HG02588 (cell line): Measurements from ENCODE around the gene NEK9.
"Not testable (repeated sequence)": the region's sequence is repeated elsewhere in the genome, so short reads cannot be mapped to it uniquely, and the experiment has no call there.

ENCODE experiments used
- ATAC-seq: cut with Tn5 transposase; IDR thresholded peaks from one replicate; pipeline ENCODE4 v1.9.1; 2021; ENCODE audit warnings: mild to moderate bottlenecking, moderate library complexity; ENCODE audit not compliant: unreplicated experiment

Gene NEK9

GRCh38 chr14:75126679-75127473, at the start of gene NEK9:
TSS of gene NEK9 (minus strand) at chr14:75127048. CDS start at chr14:75126921, 127 bp downstream.
- ATAC-seq, result peak; percentile 88

DNA sequence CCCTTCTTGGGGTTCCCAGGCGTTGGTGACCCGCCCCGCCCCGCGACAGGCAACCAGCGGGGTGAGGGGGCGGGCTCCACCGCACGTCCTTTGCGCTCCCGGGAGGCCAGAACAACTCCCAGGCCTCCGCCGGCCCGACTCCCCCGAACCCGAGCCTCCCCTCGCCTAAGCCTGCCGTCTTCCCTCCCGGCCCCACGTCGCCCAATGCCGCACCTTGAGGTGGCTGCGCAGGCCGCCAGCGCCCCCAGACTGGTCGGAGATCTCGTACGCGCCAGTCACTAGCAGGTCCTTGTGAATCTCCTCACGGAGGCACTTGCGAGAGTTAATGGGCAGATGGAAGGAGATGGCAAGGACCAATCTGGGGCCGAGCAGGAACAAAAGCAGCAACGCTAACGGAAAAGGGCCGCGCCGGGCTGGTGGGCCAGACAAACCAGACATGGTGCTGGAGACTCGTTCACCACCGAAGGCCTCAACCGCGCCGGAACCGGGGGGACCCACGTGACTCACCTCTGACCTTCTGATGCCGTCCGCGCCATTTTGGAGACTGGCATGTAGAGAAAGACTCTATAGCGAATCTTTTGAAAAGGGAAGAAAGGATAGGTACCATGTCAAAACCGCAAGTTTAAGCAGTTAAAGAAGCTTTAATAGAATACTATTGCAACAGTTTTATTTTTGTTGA, 49.4 kb upstream of the NEK9 start, which contains the start of gene TMED10:
Gene TMED10, minus strand, starts transcription at position 471 of the 679 bp plus-strand sequence. Its CDS starts 33 bp downstream, at position 438.
- ATAC-seq, result peak; percentile 63

DNA sequence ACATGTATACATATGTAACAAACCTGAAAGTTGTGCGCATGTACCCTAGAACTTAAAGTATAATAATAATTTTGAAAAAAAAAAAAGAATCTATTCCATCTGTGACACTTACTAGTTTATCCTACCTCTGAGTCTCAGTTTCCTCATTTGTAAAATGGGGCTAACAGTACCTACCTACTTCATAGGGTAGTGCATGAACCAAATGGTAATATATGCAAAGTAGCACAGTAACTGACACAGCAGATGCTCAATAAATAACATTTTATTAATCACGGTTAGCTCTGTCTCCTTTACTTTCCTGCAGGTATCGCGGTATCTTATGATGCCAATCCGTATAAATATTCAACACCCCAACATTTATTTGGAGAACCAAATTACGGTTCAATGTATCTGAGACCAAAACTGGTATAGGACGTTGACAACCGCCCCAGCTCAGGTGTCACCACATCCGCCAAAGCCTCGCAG, 48.9 kb upstream of the NEK9 start:
- ATAC-seq, result no peak

- ATAC-seq, result no peak
Measured at GRCh38 chr14:75174066-75174465, 47.2 kb upstream of the NEK9 start.

DNA sequence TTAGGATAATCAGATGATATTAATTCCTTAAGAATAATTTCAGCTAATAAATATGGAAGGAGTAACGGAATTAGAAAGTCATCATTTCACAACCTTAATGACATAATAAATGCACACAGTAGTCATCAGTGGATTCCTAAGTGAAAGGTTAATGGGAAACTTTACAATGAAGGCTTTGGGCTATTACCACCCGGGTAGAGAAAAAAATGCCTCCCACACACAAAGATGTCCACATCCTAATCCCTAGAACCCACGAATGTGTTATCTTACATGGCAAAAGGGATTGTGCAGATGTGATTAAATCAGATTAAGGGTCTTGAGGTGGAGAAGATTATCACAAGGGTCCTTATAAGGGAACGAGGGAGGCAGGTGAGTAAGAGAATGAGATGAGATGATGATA, 43.9 kb upstream of the NEK9 start:
- ATAC-seq, result no peak

GRCh38 chr14:75168586-75169335, 41.9 kb upstream of the NEK9 start:
- ATAC-seq, result no peak

- no peak for ATAC-seq
Measured at GRCh38 chr14:75167325-75167724, 40.5 kb upstream of the NEK9 start.

DNA sequence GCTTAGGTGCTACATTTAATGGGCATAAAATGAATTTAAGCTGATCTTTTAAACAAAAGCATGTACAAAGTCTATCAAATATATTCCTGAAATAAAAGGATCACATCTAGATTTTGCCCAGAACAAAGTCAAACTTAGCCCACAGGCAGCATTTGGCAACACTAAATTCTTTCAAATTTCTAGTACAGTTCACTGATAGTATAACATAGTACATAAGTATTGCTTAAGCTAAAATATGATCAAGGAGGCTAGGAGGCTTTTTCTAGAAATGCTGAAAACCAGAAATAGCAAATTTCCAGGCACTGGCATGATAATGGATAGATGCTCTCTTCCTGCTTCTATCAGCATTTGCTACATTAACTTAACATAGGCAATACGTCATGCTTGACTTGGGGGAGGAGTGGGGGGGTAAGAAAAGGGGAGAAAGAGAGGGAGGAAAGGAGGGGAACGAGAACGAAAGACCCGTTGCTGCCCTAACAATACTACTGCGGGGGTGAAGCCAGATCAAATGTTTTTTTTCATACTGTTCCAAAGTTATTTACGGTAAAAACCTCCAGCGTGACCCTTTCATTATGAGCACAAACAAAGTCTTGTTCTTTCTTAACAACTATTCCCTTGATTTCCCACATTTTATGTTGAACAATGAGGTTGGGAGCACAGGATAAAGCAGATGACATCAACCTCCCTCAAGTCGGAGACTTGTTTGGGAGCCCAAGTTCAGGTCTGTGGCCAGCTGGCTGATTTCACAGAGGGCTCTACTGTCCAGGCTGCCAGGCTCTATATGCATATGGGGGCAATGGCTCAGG, 38.9 kb upstream of the NEK9 start:
- ATAC-seq, result no peak

DNA sequence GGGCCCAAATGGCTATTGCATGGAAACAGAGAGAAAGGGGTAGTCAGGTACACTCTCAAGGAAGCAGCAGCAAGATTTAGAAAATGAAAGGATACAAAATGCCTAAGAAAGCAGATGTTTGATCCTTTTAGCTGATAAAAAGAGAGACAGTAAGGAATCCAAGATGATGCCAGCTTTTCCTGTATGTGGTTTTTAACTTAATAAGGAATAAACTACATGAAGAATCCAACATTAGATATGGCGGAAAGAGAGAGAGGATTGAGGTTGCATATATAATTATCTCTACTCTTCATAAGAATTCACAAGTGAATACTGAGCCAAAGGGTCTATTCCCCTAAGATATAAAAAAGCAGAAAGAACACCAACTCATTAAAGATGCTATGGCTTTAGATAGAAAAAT, 38.0 kb upstream of the NEK9 start:
- ATAC-seq, result no peak

GRCh38 chr14:75163677-75164076, 36.8 kb upstream of the NEK9 start:
- ATAC-seq, result no peak

- ATAC-seq, result no peak
Measured at GRCh38 chr14:75162631-75163030, 35.8 kb upstream of the NEK9 start.

- ATAC-seq, result no peak
Measured at GRCh38 chr14:75158843-75159614, 32.2 kb upstream of the NEK9 start.

- no peak for ATAC-seq
Measured at GRCh38 chr14:75156901-75157300, 30.1 kb upstream of the NEK9 start.

DNA sequence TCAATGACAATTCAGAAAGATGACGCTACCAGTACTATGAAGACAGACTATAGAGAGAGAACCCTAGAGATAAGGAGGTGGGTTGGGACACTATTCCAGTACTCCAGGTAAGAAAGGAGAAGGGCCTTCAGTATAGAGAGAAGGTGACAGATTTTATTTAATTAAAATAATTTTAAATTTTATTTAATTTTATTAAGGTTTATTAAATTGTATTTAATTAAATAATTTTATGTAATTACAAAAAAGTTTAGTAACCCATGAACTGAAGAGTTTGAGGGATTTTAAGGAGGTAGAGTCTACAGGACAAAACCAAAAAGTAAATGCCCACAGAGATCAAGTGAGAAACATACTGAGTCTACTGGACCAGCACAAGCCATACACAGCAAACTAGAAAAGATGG, 29.3 kb upstream of the NEK9 start:
- no peak for ATAC-seq

GRCh38 chr14:75155169-75155568, 28.3 kb upstream of the NEK9 start:
- ATAC-seq, result no peak

DNA sequence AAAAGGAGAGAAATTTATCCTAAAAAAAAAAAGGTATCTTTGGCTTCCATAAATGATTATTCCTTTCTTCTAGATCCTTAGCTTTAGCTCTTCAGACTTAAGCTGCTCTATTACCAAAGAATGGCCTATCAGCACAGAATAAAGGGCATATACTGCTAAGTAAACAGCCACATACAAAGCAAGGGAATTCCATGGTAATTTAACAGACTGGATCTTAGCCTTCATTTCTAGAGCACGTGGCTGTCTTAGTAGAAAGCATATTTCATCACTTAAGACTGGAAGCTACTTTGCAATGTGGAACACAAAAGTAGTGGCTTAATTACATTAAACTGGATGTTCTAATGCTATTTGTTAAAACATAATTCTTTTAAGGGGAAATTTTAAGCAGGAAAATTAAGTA, 26.4 kb upstream of the NEK9 start:
- ATAC-seq, result no peak

DNA sequence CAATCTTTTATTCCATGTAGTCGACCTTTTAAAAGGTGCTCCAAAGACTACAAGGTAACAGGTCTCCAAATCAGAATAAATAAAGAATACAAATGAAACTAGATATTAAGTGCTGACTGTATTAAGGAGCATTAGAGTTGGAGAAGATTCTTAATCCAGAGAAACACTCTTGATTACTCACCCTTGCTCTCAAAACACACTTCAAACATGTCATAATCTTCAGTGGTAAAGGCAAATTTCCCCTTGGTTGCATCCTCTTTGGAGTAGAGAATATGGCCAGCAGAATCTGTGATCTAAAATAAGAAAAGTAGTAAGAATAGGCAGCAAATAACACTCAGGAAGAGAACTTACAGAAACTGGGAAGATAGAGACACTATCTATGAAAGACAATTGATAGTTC, 25.0 kb upstream of the NEK9 start:
- no peak for ATAC-seq

DNA sequence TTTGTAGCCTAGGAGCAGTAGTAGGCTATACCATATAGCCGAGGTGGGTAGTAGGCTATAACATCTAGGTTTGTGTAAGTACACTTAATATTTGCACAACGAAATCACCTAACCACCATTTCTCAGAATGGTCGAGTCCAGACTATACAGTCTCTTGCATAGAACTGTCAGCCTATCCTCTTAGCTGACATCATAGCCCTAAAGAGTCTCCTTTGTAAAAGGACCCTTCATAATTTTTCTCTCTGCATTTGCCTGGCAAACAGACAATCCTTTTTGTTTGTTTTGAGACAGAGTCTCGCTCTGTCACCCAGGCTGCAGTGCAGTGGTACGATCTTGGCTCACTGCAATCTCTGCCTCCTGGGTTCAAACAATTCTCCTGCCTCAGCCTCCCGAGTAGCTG, 23.8 kb upstream of the NEK9 start:
- not testable (repeated sequence) for ATAC-seq

GRCh38 chr14:75150150-75150549, 23.3 kb upstream of the NEK9 start:
- no peak for ATAC-seq
